ENCODE results near the gene PRLH. TPM values are rescaled to one million over a fixed set of nuclear protein-coding genes. Genes with fewer than 3 reads are reported as not detected.
A peak's percentile ranks its signal among the peaks of the same experiment; 100 is the strongest.

The PRLH gene
- total RNA-seq, 8 experiments from 2014 or later = not detected

- ATAC-seq (replicated peaks in 6 of 8) = no peak
- peaks cover 0 to 8% of the 10 kb centered on the region in 2 donors for H3K4me1 ChIP-seq (replicated peaks in 1 of 2)
- in situ Hi-C loops (cut with MboI; ENCODE audit: low pct_unique_long_range_greater_than_20kb in 2 of 9, low sequenced_read_pairs in 9 of 9, unreplicated experiment in 9 of 9) = no loop called here
- H3K4me3 ChIP-seq = no peak overlapping the region
- 89 to 100% (median 96%) methylated on average over 1 to 5 of the region's 18 CpGs; no CpG with 5 or more reads in 7 of the 10 experiments for WGBS, 10 experiments
- no peak overlapping the region for H3K27ac ChIP-seq
Observed at GRCh38 chr2:237542001-237542704, 24.2 kb upstream of the PRLH start.

DNA sequence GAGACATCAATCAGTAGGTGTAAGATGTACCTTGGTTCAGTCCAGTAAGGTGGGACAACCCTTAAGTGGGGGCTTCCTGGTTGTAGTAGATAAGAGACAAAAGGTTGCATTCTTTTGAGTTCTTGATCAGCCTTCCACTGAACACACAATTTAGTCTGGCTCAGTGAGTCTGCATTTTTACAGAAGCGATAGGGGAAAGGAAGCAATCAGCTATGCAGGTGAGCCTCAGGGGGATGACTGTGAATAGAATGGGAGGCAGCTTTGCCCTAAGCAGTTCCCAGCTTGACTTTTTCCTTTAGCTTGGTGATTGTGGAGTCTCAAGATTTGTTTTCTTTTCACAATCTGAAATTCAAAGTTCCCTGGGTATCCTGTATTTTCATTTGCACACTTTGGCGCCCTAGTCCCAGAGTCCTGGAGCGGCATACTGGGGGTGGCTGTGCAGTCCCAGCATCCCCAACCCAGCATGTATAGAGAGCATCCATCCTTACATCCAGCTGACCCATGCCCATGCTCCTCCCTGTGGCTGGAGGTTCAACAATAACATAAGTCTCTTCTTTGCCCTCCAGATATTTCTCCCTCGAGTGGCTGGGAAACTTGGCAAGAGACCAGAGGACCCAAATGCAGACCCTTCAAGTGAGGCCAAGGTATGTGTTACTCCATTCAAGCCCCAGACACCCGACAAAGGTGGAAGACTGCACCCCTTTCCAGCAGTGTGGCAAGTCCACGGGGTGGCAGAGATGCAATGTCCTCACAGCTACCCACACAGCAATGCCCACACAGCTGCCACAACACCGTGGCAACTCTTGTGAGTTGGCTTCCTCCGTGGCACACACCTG lies 20.1 kb upstream of the PRLH start:
- in situ Hi-C loops (cut with MboI; ENCODE audit: low pct_unique_long_range_greater_than_20kb in 2 of 9, low sequenced_read_pairs in 9 of 9, unreplicated experiment in 9 of 9) = no loop called here
- no peak overlapping the region for H3K27ac ChIP-seq
- peaks cover 0 to 3% of the 10 kb centered on the region in 2 donors for H3K4me1 ChIP-seq (replicated peaks in 1 of 2)
- 33 to 100% (median 76%) methylated on average over 1 to 5 of the region's 8 CpGs; no CpG with 5 or more reads in 1 of the 10 experiments for WGBS, 10 experiments
- no peak overlapping the region for H3K4me3 ChIP-seq
- ATAC-seq (replicated peaks in 6 of 8) = no peak

- H3K27ac ChIP-seq = no peak overlapping the region
- in situ Hi-C loops (cut with MboI; ENCODE audit: low pct_unique_long_range_greater_than_20kb in 2 of 9, low sequenced_read_pairs in 9 of 9, unreplicated experiment in 9 of 9) = no loop called here
- peaks cover 0 to 3% of the 10 kb centered on the region in 2 donors for H3K4me1 ChIP-seq (replicated peaks in 1 of 2)
- no peak for ATAC-seq (replicated peaks in 6 of 8)
- 60 to 100% (median 93%) methylated on average over 1 to 3 of the region's 13 CpGs; no CpG with 5 or more reads in 7 of the 10 experiments for whole genome bisulfite sequencing, 10 experiments
- H3K4me3 ChIP-seq = no peak overlapping the region
Observed at GRCh38 chr2:237546876-237547395, 19.4 kb upstream of the PRLH start.

- Histone ChIP-seq H3K4me3 (no peak overlapping the region), H3K4me1 (replicated peaks in 1 of 2) (peaks cover 0 to 3% of the 10 kb centered on the region in 2 donors), H3K27ac (no peak overlapping the region)
- in situ Hi-C loops (cut with MboI; ENCODE audit: low pct_unique_long_range_greater_than_20kb in 2 of 9, low sequenced_read_pairs in 9 of 9, unreplicated experiment in 9 of 9) = no loop called here
- WGBS, 10 experiments = 56 to 87% (median 80%) methylated on average over 1 to 9 of the region's 11 CpGs; no CpG with 5 or more reads in 3 of the 10 experiments
- no peak for ATAC-seq (replicated peaks in 6 of 8)
Observed at GRCh38 chr2:237547841-237548416, 18.4 kb upstream of the PRLH start.

DNA sequence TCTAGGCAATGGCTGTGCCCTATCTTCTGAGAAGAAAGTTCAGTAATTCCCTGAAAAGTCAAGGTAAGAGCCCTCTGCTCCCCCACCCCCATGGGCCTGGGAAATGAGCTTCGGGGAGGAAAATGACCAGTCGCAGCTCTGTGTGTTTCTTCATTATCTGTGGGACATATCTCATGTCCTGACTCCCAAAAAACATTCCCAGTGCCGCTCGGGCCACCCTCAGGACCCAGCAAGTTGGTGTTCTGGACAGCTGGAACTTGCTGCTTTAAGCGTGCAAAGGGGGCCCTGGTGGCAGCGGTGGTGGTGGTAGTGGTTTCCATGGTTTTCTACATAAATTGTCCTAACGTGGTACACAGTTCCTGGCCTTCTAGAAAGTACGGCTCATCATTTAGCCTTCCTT lies 17.2 kb upstream of the PRLH start:
- no peak for ATAC-seq (replicated peaks in 6 of 8)
- Histone ChIP-seq H3K4me1 (replicated peaks in 1 of 2) (peaks cover 0 to 3% of the 10 kb centered on the region in 2 donors), H3K4me3 (no peak overlapping the region), H3K27ac (no peak overlapping the region)
- in situ Hi-C loops (cut with MboI; ENCODE audit: low pct_unique_long_range_greater_than_20kb in 2 of 9, low sequenced_read_pairs in 9 of 9, unreplicated experiment in 9 of 9) = no loop called here
- 76 to 100% (median 95%) methylated on average over 1 to 7 of the region's 8 CpGs; no CpG with 5 or more reads in 4 of the 10 experiments for WGBS, 10 experiments

DNA sequence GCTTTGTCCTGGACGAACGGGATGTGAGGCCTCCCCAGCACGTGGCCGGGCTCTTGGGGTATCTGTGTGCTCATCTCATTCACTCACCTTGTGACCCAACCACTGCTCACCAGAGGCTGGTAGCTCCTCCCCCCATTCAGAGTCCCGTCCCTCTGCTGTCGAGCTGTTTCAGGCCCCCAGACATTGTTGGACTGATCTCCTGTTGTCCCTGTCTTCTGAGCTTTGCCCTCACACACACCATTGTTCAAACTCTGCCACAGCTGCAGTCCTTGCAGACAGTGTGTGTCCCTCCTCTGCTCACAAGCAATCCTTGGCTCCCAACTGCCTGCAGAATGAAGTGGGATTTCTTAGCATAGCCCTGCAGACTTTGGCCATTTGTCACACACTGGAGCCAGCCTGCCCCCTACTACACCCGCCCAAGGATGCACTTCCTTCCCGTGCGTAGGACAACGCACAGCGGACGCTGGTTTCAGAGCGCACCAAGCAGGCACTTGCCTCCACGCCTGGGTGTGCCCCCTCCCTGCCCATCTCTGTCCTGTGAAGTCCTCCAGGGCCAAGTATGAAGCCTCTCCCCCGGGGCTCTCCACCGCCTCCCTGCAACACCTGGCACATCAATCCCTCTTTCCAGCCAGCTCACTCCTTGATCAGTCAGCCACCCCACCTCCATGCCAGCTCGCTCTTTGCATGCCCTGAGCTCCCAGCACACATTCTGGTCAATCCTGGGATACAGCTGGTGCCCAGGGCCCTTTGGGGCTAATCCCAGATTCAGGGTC lies 16.5 kb upstream of the PRLH start:
- in situ Hi-C loops (cut with MboI; ENCODE audit: low pct_unique_long_range_greater_than_20kb in 2 of 9, low sequenced_read_pairs in 9 of 9, unreplicated experiment in 9 of 9) = loop anchor here in 1 of 9 experiments (25.0 kb wide), 1 partner anchor 438 kb away; no protein-coding TSS in a partner anchor

GRCh38 chr2:237551071-237551574 lies 15.3 kb upstream of the PRLH start:
- 63 to 100% (median 84%) methylated on average over 1 to 8 of the region's 16 CpGs; no CpG with 5 or more reads in 3 of the 10 experiments for WGBS, 10 experiments
- in situ Hi-C loops (cut with MboI; ENCODE audit: low pct_unique_long_range_greater_than_20kb in 2 of 9, low sequenced_read_pairs in 9 of 9, unreplicated experiment in 9 of 9) = loop anchor here in 1 of 9 experiments (25.0 kb wide), 1 partner anchor 439 kb away; no protein-coding TSS in a partner anchor
- no peak overlapping the region for H3K4me3 ChIP-seq
- H3K4me1 ChIP-seq (replicated peaks in 1 of 2) = peaks cover 0 to 3% of the 10 kb centered on the region in 2 donors
- ATAC-seq (replicated peaks in 6 of 8) = no peak
- no peak overlapping the region for H3K27ac ChIP-seq

More for the DNA sequence above, 16.5 kb upstream of the PRLH start:
- ATAC-seq (replicated peaks in 6 of 8) = peak in 4 of 8 experiments; percentile 28 to 64 (median 48)
- Histone ChIP-seq H3K27ac (no peak overlapping the region), H3K4me1 (replicated peaks in 1 of 2) (peaks cover 0 to 3% of the 10 kb centered on the region in 2 donors), H3K4me3 (no peak overlapping the region)
- 40 to 95% (median 80%) methylated on average over 1 to 7 of the region's 17 CpGs; no CpG with 5 or more reads in 4 of the 10 experiments for WGBS, 10 experiments

GRCh38 chr2:237552908-237553307 lies 13.5 kb upstream of the PRLH start:
- no peak overlapping the region for H3K27ac ChIP-seq
- peaks cover 0 to 3% of the 10 kb centered on the region in 2 donors for H3K4me1 ChIP-seq (replicated peaks in 1 of 2)
- no peak overlapping the region for H3K4me3 ChIP-seq
- 50 to 96% (median 74%) methylated on average over 1 to 6 of the region's 6 CpGs; no CpG with 5 or more reads in 4 of the 10 experiments for WGBS, 10 experiments
- peak in 3 of 8 experiments; percentile 22 to 69 (median 29) for ATAC-seq (replicated peaks in 6 of 8)
- in situ Hi-C loops (cut with MboI; ENCODE audit: low pct_unique_long_range_greater_than_20kb in 2 of 9, low sequenced_read_pairs in 9 of 9, unreplicated experiment in 9 of 9) = loop anchor here in 1 of 9 experiments (25.0 kb wide), 1 partner anchor 441 kb away; no protein-coding TSS in a partner anchor

DNA sequence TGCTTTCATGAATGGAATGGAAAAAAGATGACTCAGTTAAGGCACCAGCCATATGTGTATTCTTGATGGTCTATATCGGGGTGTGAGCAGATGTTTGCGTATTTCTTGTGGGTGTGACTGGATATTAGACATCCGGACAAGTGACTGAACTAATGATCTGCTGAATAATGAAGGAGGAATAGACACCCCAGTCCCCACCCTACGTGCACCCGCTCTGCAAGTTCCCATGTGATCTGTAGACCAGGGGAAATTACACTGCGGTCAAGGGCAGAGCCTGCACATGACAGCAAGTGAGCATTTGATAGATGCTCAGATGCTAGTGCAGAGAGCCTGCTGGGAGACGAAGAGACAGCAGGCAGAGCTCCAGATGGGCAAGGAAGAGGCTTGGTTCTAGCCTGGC lies 12.4 kb upstream of the PRLH start:
- in situ Hi-C loops (cut with MboI; ENCODE audit: low pct_unique_long_range_greater_than_20kb in 2 of 9, low sequenced_read_pairs in 9 of 9, unreplicated experiment in 9 of 9) = loop anchor here in 1 of 9 experiments (25.0 kb wide), 1 partner anchor 442 kb away; no protein-coding TSS in a partner anchor
- ATAC-seq (replicated peaks in 6 of 8) = peak in 2 of 8 experiments; percentile 88 to 94
- Histone ChIP-seq H3K27ac (no peak overlapping the region), H3K4me3 (no peak overlapping the region), H3K4me1 (replicated peaks in 1 of 2) (peaks cover 0 to 3% of the 10 kb centered on the region in 2 donors)
- WGBS, 10 experiments = 0 to 85% (median 44%) methylated on average over 3 to 5 of the region's 7 CpGs; no CpG with 5 or more reads in 6 of the 10 experiments

DNA sequence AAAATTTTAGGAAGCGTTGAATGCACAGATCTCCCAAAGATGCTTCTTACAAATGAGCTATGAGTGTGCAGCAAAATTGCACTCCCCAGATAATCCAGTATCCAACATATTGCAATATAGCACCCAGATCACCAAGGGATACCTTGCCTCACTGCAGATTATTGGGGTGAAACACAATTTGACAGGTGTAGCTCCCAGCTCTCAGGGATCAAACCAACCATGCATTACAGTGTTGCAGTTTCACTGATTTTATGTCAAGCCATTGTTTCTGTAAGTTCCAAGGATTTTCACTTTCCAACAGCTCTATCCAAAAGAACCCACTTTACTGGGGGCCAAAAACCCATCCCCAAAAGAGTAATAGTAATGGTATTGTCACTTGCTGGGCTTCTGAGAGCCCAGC lies 10.8 kb upstream of the PRLH start:
- ATAC-seq (replicated peaks in 6 of 8) = no peak
- in situ Hi-C loops (cut with MboI; ENCODE audit: low pct_unique_long_range_greater_than_20kb in 2 of 9, low sequenced_read_pairs in 9 of 9, unreplicated experiment in 9 of 9) = loop anchor here in 1 of 9 experiments (25.0 kb wide), 1 partner anchor 443 kb away; no protein-coding TSS in a partner anchor
- no peak overlapping the region for H3K27ac ChIP-seq
- WGBS, 10 experiments = 33 to 100% (median 93%) methylated on average over 1 of the region's 1 CpG; no CpG with 5 or more reads in 4 of the 10 experiments
- no peak overlapping the region for H3K4me3 ChIP-seq
- no peaks in the 10 kb centered on the region for H3K4me1 ChIP-seq (replicated peaks in 1 of 2)

GRCh38 chr2:237556773-237557632 lies 9.4 kb upstream of the PRLH start:
- no peak overlapping the region for H3K27ac ChIP-seq
- in situ Hi-C loops (cut with MboI; ENCODE audit: low pct_unique_long_range_greater_than_20kb in 2 of 9, low sequenced_read_pairs in 9 of 9, unreplicated experiment in 9 of 9) = loop anchor here in 1 of 9 experiments (25.0 kb wide), 1 partner anchor 445 kb away; no protein-coding TSS in a partner anchor
- no peak for ATAC-seq (replicated peaks in 6 of 8)
- H3K4me1 ChIP-seq (replicated peaks in 1 of 2) = no peaks in the 10 kb centered on the region
- 20 to 84% (median 71%) methylated on average over 1 to 6 of the region's 11 CpGs; no CpG with 5 or more reads in 4 of the 10 experiments for WGBS, 10 experiments
- H3K4me3 ChIP-seq = no peak overlapping the region
